HEK293 (cell line): ENCODE measurements around the gene ZNF93.
"Not testable (repeated sequence)": the region's sequence is repeated elsewhere in the genome, so short reads cannot be mapped to it uniquely, and the experiment has no call there.

Experiments
- CTCF ChIA-PET: fragments of 350-600 bp; formaldehyde crosslinking; extraction: SDS; loops from one replicate; lab custom pipeline; 2021; ENCODE audit warnings: antibody characterized with exemption; lab: Yijun Ruan, JAX
- POLR2A ChIA-PET: fragments of 300-600 bp; formaldehyde crosslinking; extraction: SDS; loops from one replicate; lab custom pipeline; 2020; ENCODE audit warnings: antibody characterized with exemption, inconsistent platforms; lab: Yijun Ruan, JAX
- H3K27ac ChIP-seq: fragments of 200-500 bp; sonication (Bioruptor generic); 2 replicates; pipeline ENCODE4 v1.5.1; 2014; ENCODE audit warnings: low read depth, low read length, control low read depth, inconsistent platforms; ENCODE audit errors: extremely low read depth
- H3K36me3 ChIP-seq, 2 experiments: fragments of 200-500 bp in 1 of 2; sonication (Bioruptor generic) in 1 of 2; 1 replicate in 1 of 2; 2 replicates in 1 of 2; pipeline ENCODE4 v1.5.1; 2014 to 2017; ENCODE audit warnings: inconsistent platforms in 2 of 2, low read length in 2 of 2; ENCODE audit not compliant: control insufficient read depth in 2 of 2, insufficient read depth in 1 of 2
- H3K4me1 ChIP-seq: fragments of 200-500 bp; sonication (Bioruptor generic); 2 replicates; pipeline ENCODE4 v1.5.1; 2014; ENCODE audit warnings: mild to moderate bottlenecking, low read length, inconsistent platforms; ENCODE audit not compliant: control insufficient read depth, insufficient read depth
- H3K4me3 ChIP-seq: 2 replicates; pipeline ENCODE4 v1.5.1; 2011; ENCODE audit warnings: low read depth, mild to moderate bottlenecking, control low read depth, low read length, moderate library complexity
- H3K9me3 ChIP-seq: fragments of 200-500 bp; sonication (Bioruptor generic); 2 replicates; pipeline ENCODE4 v1.5.1; 2014; ENCODE audit warnings: low read depth, low read length, inconsistent platforms; ENCODE audit not compliant: control insufficient read depth, insufficient read depth
- HOXC10 ChIP-seq: sonication (generic); formaldehyde crosslinking; IDR thresholded peaks from 2 replicates; pipeline ENCODE4 v1.8.1; 2023; ENCODE audit warnings: mild to moderate bottlenecking, missing genetic modification reagents
- KLF16 ChIP-seq: fragments of 450-650 bp; formaldehyde crosslinking; IDR thresholded peaks from 2 replicates; pipeline ENCODE4 v1.5.1; 2017; ENCODE audit warnings: missing biosample characterization, missing genetic modification characterization
- PATZ1 ChIP-seq: fragments of 450-650 bp; formaldehyde crosslinking; IDR thresholded peaks from 2 replicates; pipeline ENCODE4 v1.5.1; 2016; ENCODE audit warnings: missing biosample characterization, missing genetic modification characterization
- PRDM1 ChIP-seq: fragments of 450-650 bp; formaldehyde crosslinking; IDR thresholded peaks from 2 replicates; pipeline ENCODE4; 2016; ENCODE audit warnings: missing biosample characterization, missing genetic modification characterization
- SCRT1 ChIP-seq: fragments of 450-650 bp; formaldehyde crosslinking; IDR thresholded peaks from 2 replicates; pipeline ENCODE4 v1.5.1; 2016; ENCODE audit warnings: missing biosample characterization, missing genetic modification characterization, borderline replicate concordance
- SETDB1 ChIP-seq: IDR thresholded peaks from one replicate; pipeline ENCODE4 v1.6.1; 2017; ENCODE audit warnings: mild to moderate bottlenecking, low read length, moderate library complexity, mixed read lengths; ENCODE audit not compliant: insufficient read length
- TCF7L2 ChIP-seq: IDR thresholded peaks from 2 replicates; pipeline ENCODE4 v1.6.1; 2011; ENCODE audit warnings: low read depth, mild to moderate bottlenecking, inconsistent platforms, low read length, moderate library complexity, borderline replicate concordance
- WT1 ChIP-seq: fragments of 450-650 bp; formaldehyde crosslinking; IDR thresholded peaks from 2 replicates; pipeline ENCODE4 v1.5.1; 2016; ENCODE audit warnings: missing biosample characterization, missing genetic modification characterization
- ZNF132 ChIP-seq: fragments of 450-650 bp; formaldehyde crosslinking; IDR thresholded peaks from 2 replicates; pipeline ENCODE4 v1.5.1; 2017; ENCODE audit warnings: missing biosample characterization, missing genetic modification characterization, borderline replicate concordance
- ZNF24 ChIP-seq: fragments of 450-650 bp; formaldehyde crosslinking; IDR thresholded peaks from 2 replicates; pipeline ENCODE4 v1.5.1; 2016; ENCODE audit warnings: missing biosample characterization, missing genetic modification characterization
- ZNF266 ChIP-seq: fragments of 450-650 bp; formaldehyde crosslinking; IDR thresholded peaks from 2 replicates; pipeline ENCODE4 v1.5.1; 2016; ENCODE audit warnings: missing biosample characterization, missing genetic modification characterization, low read depth
- ZNF274 ChIP-seq, 2 experiments: fragments of 200-500 bp in 1 of 2; fragments of 450-650 bp in 1 of 2; sonication (Bioruptor generic) in 1 of 2; formaldehyde crosslinking in 1 of 2; IDR thresholded peaks; 2 replicates each; pipeline versions ENCODE4 v1.5.1 to v1.6.1; 2014 to 2016; ENCODE audit warnings: borderline replicate concordance in 1 of 2, inconsistent platforms in 1 of 2, low read length in 1 of 2, missing biosample characterization in 1 of 2, missing genetic modification characterization in 1 of 2
- ZNF362 ChIP-seq: fragments of 450-650 bp; formaldehyde crosslinking; IDR thresholded peaks from 2 replicates; pipeline ENCODE4 v1.5.1; 2016; ENCODE audit warnings: missing biosample characterization, missing genetic modification characterization
- ZNF398 ChIP-seq: fragments of 450-650 bp; formaldehyde crosslinking; IDR thresholded peaks from 2 replicates; pipeline ENCODE4 v1.5.1; 2017; ENCODE audit warnings: missing biosample characterization, missing genetic modification characterization
- ZNF426 ChIP-seq: fragments of 450-650 bp; formaldehyde crosslinking; IDR thresholded peaks from 2 replicates; pipeline ENCODE4 v1.5.1; 2017; ENCODE audit warnings: missing biosample characterization, missing genetic modification characterization, mild to moderate bottlenecking, inconsistent platforms, moderate library complexity
- ZNF501 ChIP-seq: fragments of 450-650 bp; formaldehyde crosslinking; IDR thresholded peaks from 2 replicates; pipeline ENCODE4 v1.5.1; 2016; ENCODE audit warnings: missing biosample characterization, missing genetic modification characterization
- ZNF558 ChIP-seq: fragments of 450-650 bp; formaldehyde crosslinking; IDR thresholded peaks from 2 replicates; pipeline ENCODE4 v1.5.1; 2016; ENCODE audit warnings: missing biosample characterization, missing genetic modification characterization
- ZNF561 ChIP-seq: fragments of 450-650 bp; IDR thresholded peaks from 2 replicates; pipeline ENCODE4 v1.5.1; 2018; ENCODE audit warnings: missing biosample characterization, missing genetic modification characterization, borderline replicate concordance
- ZNF585B ChIP-seq: fragments of 450-650 bp; formaldehyde crosslinking; IDR thresholded peaks from 2 replicates; pipeline ENCODE4 v1.5.1; 2016; ENCODE audit warnings: missing biosample characterization, missing genetic modification characterization
- ZNF654 ChIP-seq: fragments of 450-650 bp; formaldehyde crosslinking; IDR thresholded peaks from 2 replicates; pipeline ENCODE4 v1.5.1; 2016; ENCODE audit warnings: low read depth, missing biosample characterization, missing genetic modification characterization
- ZSCAN30 ChIP-seq: fragments of 450-650 bp; IDR thresholded peaks from 2 replicates; pipeline ENCODE4 v1.5.1; 2018; ENCODE audit warnings: missing biosample characterization, mild to moderate bottlenecking, missing genetic modification characterization, moderate library complexity

Gene ZNF93

GRCh38 chr19:19959151-19959799, 58.5 kb downstream of the ZNF93 start:
- TF ChIP-seq ZNF654 (tag by site-specific recombination), result peak; percentile 72
- CTCF ChIA-PET, result interaction anchor here (0.7 kb wide), 2 partner anchors 19 to 249 kb away, joined by 3 to 5 read pairs; no protein-coding TSS in a partner anchor
- H3K27ac ChIP-seq, H3K4me1 ChIP-seq, POLR2A ChIA-PET, H3K36me3 ChIP-seq, H3K4me3 ChIP-seq, H3K9me3 ChIP-seq: not testable (repeated sequence)

- POLR2A ChIA-PET, result no interaction called here
- no peaks in the 10 kb centered on the region for H3K4me1 ChIP-seq
- TF ChIP-seq SCRT1 (tag by site-specific recombination), result no peak
- TF ChIP-seq ZNF24, result no peak
- TF ChIP-seq ZNF132, result no peak
- no peak for TF ChIP-seq ZNF558 (tag by site-specific recombination)
- no peak for TF ChIP-seq PATZ1
- TF ChIP-seq ZNF585B (tag by site-specific recombination), result no peak
- no peak for TF ChIP-seq TCF7L2
- no peak for TF ChIP-seq WT1 (tag by site-specific recombination)
- no peak for TF ChIP-seq ZNF274 (IDR thresholded peaks at IDR 0.05; ENCODE audit: low read length)
- TF ChIP-seq ZNF274 (tag by site-specific recombination; IDR thresholded peaks at IDR 0.05; ENCODE audit: borderline replicate concordance), result no peak
- TF ChIP-seq ZNF398 (tag by site-specific recombination), result no peak
- no peak for TF ChIP-seq ZNF426 (tag by site-specific recombination)
- TF ChIP-seq ZNF561 (tag by site-specific recombination), result no peak
- TF ChIP-seq KLF16, result no peak
- TF ChIP-seq ZNF501 (tag by site-specific recombination), result no peak
- no peaks in the 10 kb centered on the region for H3K9me3 ChIP-seq
- H3K27ac ChIP-seq, result no peak overlapping the region
- no peak overlapping the region for H3K4me3 ChIP-seq
- no peaks in the 10 kb centered on the region for H3K36me3 ChIP-seq
- CTCF ChIA-PET, result no interaction called here
Measured at GRCh38 chr19:19964416-19964815, 63.7 kb downstream of the ZNF93 start.

GRCh38 chr19:19966126-19966525, 65.4 kb downstream of the ZNF93 start:
- H3K9me3 ChIP-seq, POLR2A ChIA-PET, H3K36me3 ChIP-seq, H3K27ac ChIP-seq, H3K4me3 ChIP-seq, CTCF ChIA-PET, H3K4me1 ChIP-seq: not testable (repeated sequence)

- no peaks in the 10 kb centered on the region for H3K36me3 ChIP-seq
- CTCF ChIA-PET, result no interaction called here
- POLR2A ChIA-PET, result no interaction called here
- H3K27ac ChIP-seq, result no peak overlapping the region
- H3K9me3 ChIP-seq, result no peaks in the 10 kb centered on the region
- TF ChIP-seq SETDB1 (peak; percentile 71), ZNF266 (tag by site-specific recombination) (no peak), PRDM1 (tag by site-specific recombination) (no peak), ZNF362 (tag by site-specific recombination) (no peak), ZSCAN30 (no peak), HOXC10 (CRISPR knock-in tag) (no peak)
- H3K4me3 ChIP-seq, result no peak overlapping the region
- H3K4me1 ChIP-seq, result no peaks in the 10 kb centered on the region
Measured at GRCh38 chr19:19966862-19967261, 66.1 kb downstream of the ZNF93 start.
